Skin of body (tissue), 2 donors: Measurements from ENCODE around the gene ITGA8. TPM values are rescaled to one million over a fixed set of nuclear protein-coding genes. Genes with fewer than 3 reads are reported as not detected.
A peak's percentile ranks its signal among the peaks of the same experiment; 100 is the strongest.
"Not testable (repeated sequence)": the region's sequence is repeated elsewhere in the genome, so short reads cannot be mapped to it uniquely, and the experiment has no call there.

Source experiments
- DNase-seq: peaks from one replicate; lab custom pipeline; 2025; lab: John Stamatoyannopoulos, UW
- total RNA-seq: library from RNA; depleted of rRNA; stranded (reverse); fragments of >200 nt; gene quantifications from one replicate; pipeline ENCODE4 v1.2.3, GENCODE V29; 2014

The ITGA8 gene
- total RNA-seq, 1 donor from 2014 or later, result 17.5 TPM

- DNase-seq, result no peak
Observed at GRCh38 chr10:15510963-15511362, 208.8 kb downstream of the ITGA8 start.

- DNase-seq, result no peak
Observed at GRCh38 chr10:15505329-15505728, 214.4 kb downstream of the ITGA8 start.

DNA sequence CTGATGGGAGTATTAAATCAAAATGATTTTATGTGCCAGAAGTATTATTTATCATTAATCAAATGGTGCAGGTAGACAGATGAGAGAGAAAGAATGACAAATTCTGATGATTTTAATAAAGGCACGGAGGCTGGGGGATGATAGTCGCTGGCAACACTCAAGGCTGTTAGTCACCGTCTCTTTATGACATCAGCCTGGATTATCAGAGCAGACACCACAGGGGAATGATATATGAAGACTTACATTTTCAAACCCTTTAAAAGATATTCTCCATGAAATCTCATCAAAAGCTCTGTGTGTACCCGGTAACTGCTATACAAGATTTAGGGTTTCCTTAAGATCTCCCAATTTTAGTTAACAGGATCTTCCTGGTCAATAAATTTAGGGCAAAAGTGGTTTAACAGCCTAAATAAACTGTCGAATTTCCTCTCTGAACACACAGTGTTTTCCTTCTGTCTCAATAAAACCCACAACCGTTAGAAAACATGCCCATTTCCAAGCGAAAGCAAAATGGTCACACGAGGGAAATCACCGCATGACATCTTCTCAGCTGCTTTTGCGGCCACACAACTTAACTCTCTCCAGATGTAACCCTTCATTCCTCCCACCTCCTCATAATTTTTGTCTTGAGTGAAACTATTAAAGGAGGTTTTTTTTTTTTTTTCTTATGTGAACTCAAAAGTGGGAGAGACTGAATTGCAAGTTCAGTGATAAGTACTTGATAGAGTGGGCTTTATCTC, 215.5 kb downstream of the ITGA8 start:
- DNase-seq, result no peak

- no peak for DNase-seq
Observed at GRCh38 chr10:15494850-15495506, 224.7 kb downstream of the ITGA8 start.

DNA sequence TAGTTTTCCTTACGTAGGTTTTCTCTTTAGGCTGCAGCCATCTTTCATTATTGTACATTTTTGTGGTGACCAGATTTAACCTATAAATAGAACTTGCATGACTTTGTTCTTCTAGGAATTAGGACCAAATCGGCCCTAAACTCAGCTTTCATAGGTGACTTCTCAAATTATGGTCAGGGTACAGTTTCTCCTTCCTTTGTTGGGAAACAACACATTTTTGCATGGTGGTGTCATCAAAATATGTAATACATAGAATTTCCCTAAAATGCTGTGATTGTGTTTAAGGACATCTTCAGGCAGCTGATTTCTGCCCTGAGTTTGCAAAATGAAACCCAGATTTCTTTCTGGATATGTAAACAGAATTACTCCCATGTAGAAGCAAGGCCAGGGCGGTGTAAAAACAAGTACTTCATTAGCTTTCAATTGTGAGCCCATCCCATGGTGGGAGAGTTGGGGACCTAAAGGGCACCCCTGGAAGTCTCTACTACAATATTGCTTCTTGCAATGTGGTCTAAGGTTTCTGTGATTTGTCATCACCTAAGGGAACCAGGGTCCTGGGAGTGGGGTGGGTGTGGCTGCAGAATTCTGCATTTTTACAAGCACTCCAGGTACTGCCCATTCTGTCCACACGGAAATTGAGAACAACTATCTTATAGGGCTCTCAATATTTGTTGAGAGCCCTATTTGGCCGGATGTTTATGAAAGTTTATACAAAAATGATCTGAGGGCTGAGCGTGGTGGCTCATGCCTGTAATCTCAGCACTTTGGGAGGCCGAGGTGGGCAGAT, 227.7 kb downstream of the ITGA8 start:
- DNase-seq, result peak; percentile 9

GRCh38 chr10:15489431-15489830, 230.3 kb downstream of the ITGA8 start:
- DNase-seq, result no peak

- no peak for DNase-seq
Observed at GRCh38 chr10:15487376-15487775, 232.3 kb downstream of the ITGA8 start.

- no peak for DNase-seq
Observed at GRCh38 chr10:15486404-15486803, 233.3 kb downstream of the ITGA8 start.

DNA sequence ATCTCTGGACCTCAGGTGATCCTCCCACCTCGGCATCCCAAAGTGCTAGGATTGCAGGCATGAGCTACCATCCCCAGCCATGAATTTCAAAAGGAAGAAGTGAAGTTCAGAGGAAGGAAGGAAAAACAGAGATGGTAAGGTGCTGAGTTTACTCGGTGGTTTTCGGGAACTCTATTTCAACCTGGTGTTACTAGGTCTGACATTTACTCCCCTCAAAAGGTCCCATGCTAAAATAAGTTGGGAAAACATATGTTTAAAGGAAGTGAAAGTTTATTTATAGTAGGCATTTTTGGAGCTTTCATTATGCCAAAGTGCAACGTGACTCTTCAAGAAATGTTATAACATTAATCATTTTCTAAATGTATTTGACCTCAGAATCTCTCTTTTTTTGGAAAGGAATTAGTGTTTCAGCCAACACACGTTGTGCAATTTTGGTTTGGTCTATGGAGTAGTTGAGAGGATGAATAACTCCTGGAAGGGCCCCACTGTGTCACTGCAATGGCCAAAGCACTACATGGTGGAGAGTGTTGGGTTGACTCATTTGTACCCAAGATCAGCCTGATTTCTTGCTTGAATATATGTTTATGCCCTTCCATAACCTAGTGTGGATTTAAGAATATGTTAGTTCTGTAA, 233.9 kb downstream of the ITGA8 start:
- no peak for DNase-seq

DNA sequence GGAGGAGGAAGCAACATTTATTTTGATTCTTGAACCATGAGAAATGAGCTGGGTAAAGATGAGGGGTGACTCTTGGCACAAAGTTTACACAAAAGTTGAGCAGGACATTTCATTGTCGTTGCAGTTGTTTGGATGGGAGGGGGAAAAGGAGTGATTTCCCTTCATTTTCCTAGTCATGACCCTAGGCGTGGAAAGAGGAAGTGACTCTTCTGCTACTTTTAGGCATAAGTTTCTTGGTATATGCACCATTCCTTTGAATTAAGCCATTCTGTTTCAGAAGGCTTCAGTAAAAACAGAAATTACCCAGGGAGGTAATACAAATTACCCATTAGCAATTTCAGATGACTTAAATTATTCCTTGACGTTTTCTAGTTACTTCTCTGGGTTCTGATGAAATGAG, 234.7 kb downstream of the ITGA8 start:
- DNase-seq, result no peak

GRCh38 chr10:15484128-15484527, 235.6 kb downstream of the ITGA8 start:
- DNase-seq, result no peak

- DNase-seq, result peak; percentile 43
Observed at GRCh38 chr10:15483215-15484075, 236.3 kb downstream of the ITGA8 start.

DNA sequence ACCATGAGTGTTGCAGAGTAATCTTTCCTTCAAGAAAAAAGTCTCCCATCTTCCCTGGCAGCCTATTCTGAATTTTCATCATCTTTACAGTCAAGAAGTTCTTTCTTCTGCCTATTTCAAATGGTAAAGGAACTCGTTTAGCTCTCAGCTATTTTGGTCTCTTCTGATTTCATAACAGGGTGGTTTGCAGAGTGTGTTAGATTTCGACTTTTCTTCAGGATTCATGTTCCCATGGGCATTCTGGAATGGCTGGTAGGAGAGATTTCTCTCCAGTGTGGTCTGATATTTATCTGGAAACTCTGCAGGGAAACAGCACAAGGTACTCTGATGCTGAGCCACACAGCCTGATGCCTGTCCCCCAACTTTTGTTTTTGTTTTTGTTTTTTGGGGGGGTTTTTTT, 237.6 kb downstream of the ITGA8 start:
- no peak for DNase-seq

DNA sequence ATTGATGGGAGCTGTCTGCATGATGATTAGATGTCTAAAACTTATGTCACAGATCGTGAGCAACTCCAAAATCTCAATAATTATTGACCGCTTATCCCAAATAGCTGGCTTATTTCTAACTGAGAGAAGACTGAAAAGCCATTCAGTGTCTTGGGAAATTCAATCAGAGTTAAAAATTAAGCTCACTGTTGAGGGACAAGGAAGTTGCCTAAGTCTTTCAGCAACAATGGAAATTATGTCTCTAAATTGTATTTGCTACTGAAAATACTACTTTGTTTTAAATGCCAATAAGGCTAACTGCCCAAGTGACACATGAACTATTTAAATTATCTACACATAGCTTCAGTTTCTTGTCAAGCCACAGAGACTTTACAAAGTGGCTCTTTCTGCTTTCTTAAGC, 240.8 kb downstream of the ITGA8 start:
- DNase-seq, result no peak

DNA sequence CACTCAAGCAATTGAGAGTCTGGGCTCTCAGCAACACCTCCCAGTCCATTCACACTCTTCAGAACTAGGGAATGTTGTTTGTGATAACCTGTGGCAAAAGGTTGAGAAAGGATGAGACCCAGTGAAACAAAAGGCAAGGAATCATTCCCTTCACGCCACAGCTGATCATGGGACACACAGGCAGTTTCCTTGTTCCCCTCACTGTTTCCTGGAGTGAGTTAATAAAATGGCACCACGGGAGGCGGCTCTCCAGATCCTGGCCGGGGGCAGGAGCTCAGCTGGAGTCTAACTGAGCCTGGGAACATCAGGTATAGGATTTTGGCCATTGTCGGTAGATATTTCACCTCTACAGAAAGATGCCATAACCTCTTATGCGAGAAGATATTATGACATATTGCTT, 241.3 kb downstream of the ITGA8 start:
- no peak for DNase-seq

DNA sequence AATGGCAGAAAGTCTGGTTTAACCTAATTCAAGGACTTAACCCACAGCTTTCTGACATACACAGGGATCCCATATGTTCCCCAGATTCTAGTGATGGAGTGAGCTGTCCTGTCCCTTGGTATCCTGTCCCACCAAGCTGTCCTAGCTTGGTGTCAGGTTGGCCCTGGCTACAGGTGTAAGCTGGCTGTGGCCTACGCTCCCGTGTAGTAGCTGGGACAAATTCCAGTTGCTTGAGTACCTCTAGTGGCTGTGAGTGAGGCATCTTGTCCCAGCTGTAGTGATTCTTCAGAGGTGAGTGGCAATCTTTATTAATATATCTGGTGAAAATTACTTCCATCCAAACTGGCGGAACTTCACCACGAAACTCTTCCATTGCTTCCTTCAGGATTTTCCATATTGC, 243.4 kb downstream of the ITGA8 start:
- DNase-seq, result no peak

- not testable (repeated sequence) for DNase-seq
Observed at GRCh38 chr10:15475439-15475838, 244.3 kb downstream of the ITGA8 start.

DNA sequence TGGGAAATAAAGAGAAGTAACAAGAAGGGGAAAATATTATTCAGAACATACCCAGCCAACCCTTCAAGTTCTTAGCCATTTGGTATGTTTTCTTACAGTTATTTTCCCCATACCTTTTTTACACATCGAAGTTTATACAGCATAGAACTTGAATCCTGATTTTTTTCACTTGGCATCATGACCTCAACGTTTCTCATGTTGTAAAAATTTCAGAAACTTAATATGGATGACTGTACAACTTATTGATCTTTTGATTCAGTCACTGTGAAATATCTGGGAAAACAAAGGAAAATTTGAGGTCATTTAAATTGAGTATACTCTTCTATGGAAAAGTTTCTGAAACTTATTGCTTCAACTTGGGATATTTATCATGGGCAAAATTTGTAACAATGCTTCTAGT, 245.1 kb downstream of the ITGA8 start:
- no peak for DNase-seq

DNA sequence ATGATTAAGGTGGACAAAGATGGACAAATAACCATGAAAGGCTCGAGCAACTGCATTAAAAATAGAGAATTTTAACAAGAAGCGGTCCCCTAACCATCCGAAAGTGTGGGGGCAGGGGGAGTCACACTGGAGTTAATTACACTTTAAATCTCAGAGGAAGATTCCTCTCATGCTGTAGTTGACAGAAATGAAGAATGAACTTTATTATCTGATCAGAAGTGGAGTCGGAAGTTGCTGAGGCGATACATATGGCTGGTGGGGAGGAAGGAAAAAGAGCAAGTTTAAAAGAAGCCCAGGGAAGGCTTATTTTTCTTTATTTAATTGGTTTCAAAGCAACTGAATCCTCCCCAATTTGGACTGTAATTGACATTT, 246.3 kb downstream of the ITGA8 start:
- DNase-seq, result no peak

DNA sequence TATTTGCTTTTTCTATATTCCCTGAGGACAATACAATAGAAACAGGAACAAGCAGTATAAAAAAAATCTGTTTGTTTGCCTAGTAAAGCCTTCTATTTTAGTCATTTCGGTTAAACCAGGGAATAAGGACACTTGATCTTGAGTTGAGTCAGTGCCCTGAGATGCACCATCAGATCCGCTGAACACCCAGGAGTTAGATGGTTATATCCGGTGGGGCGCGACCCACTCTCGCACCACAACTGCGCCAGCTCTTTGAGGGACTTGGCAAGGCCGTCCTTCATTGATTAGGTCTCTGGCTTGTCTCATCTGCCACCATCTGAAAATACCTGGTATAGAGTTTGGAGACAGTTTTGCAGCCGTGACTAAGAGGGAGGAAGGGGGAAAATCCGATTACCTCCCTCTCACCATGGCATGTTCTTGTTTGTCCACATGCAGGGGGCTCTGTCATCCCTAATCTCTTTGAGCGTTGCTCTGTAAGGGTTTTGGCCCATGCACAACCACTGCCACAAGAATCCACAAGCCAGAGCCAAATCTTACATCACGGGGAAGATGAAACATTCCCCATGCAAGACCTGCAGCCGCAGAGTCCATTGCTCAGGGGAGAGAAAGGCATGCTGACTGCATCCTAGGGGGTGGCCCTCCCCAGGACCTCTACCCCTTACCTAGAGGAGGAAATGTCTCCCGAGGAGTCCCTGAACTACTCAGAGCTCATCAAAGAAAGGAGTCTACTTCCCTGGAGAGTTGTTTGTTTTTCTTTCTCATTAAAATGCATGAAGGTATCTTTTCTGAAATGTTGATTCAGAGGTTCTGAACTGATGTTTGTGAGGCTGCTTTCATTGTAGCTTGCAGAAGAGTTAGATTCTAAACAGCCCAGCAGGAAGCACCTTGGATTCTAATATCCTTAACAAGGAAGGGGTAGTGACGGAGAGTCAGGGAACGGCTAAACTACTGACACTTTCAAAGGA, 247.0 kb downstream of the ITGA8 start:
- DNase-seq, result no peak
